ENCODE results near the gene ARL5C.
"Not testable (repeated sequence)": the region's sequence is repeated elsewhere in the genome, so short reads cannot be mapped to it uniquely, and the experiment has no call there.

ARL5C gene

DNA sequence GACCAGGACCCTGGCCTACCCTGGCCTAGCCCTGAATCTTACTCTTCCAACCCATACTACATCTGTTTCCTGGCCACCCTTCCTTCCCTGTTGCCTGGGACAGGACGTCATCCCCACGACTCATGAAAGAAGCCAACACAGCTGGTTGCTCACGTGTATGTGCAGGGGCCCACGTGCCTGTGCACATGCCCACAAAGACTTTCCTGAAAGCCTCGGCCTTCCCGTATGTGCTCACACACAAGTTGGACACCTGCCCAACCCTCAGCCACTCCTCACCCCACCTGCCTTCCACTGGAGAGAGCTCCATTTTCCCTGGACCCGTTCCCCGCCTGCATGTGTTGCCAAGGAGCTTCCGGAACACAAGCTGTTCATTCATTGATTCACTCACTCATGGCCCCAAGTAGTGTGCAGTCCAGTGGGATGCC is 21.5 kb downstream of the ARL5C start:
- DNase-seq (ENCODE audit: extremely low read depth in 1 of 2, low read depth in 1 of 2) = no peak

- no peak for DNase-seq (ENCODE audit: extremely low read depth in 1 of 2, low read depth in 1 of 2)
These were observed 22.3 kb downstream of the ARL5C start for GRCh38 chr17:39143552-39144093.

GRCh38 chr17:39141915-39142664 is 23.9 kb downstream of the ARL5C start:
- no peak for DNase-seq (ENCODE audit: extremely low read depth in 1 of 2, low read depth in 1 of 2)

GRCh38 chr17:39141294-39141693 is 24.7 kb downstream of the ARL5C start:
- DNase-seq (ENCODE audit: extremely low read depth in 1 of 2, low read depth in 1 of 2) = no peak

- DNase-seq (ENCODE audit: extremely low read depth in 1 of 2, low read depth in 1 of 2) = no peak
These were observed 26.4 kb downstream of the ARL5C start for GRCh38 chr17:39139561-39139960.

- DNase-seq (ENCODE audit: extremely low read depth in 1 of 2, low read depth in 1 of 2) = no peak
These were observed 26.8 kb downstream of the ARL5C start for GRCh38 chr17:39139161-39139511.

DNA sequence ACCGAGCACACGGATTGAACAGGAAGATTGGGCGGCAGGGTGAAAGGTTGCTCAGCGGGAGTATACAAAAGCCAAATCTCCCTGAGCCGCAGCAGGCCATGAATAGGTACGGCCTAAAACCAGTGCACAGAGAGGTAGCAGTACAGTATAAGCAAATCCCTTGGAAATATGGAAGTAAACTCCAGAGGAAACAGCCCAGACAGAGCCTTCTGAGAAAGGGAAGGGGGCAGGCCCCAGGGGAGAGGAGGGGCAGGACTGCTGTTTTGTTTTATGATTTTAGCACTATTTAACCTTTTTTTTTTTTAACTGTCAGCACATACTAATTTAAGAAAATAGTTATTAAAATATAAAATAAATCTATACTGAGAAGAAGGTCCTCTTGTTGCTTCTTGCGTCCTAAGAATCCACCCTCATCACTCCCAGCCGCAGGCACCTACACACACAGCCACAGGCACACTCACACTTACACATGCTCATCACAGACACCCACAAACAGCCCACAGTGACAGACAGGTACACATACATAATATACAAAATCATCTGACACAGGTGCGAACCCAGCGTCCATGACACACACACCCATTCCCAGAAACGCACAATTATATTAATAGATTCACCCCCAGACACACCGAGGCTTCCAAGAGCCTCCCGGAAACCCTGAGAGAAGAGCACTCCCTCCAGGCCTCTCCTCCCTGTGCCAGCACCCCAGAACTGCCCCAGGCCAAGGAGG is 27.4 kb downstream of the ARL5C start:
- DNase-seq (ENCODE audit: extremely low read depth in 1 of 2, low read depth in 1 of 2) = no peak

- DNase-seq (ENCODE audit: extremely low read depth in 1 of 2, low read depth in 1 of 2) = no peak
These were observed 31.1 kb downstream of the ARL5C start for GRCh38 chr17:39134878-39135277.

DNA sequence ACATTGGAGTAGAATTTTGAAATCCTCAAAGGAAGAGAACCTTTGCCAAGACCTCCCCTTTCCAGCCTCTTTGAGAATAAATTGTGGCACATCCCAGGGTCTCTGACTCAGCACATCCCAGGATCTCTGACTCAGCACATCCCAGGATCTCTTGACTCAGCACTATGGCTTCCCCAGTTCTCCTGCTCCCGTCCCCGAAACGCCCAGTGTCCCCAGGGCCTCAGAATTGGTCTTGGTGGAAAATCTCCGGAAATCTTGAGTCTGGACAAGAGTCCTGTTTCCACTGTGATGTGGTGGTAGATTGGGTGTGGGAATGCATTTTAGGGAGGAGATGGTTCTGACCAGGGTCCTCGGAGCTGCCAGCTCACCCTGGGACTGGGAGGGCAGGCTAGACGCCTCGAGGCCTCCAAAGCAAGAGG is 33.8 kb downstream of the ARL5C start:
- no peak for DNase-seq (ENCODE audit: extremely low read depth in 1 of 2, low read depth in 1 of 2)

DNA sequence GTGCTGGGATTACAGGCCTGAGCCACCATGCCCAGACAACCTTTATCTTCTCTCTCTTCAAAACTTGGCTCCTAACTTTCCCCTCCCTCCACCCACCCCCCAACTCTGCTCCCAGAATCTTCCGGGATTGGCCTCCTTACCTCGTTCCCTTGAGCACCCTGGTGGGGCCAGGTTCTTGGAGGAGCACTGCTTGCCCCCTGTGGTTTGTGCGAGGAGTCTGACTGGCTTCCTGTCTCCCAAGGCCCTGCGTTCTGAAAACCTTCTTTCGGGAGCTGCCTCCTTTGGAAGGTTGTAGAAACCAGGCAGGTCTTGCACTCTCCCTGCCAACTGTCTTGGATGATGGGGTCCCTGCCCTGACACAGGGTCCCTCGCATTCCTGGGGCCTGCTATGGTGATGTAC is 34.3 kb downstream of the ARL5C start:
- no peak for DNase-seq (ENCODE audit: extremely low read depth in 1 of 2, low read depth in 1 of 2)

GRCh38 chr17:39130205-39130604 is 35.8 kb downstream of the ARL5C start:
- no peak for DNase-seq (ENCODE audit: extremely low read depth in 1 of 2, low read depth in 1 of 2)

GRCh38 chr17:39129544-39129943 is 36.4 kb downstream of the ARL5C start:
- DNase-seq (ENCODE audit: extremely low read depth in 1 of 2, low read depth in 1 of 2) = not testable (repeated sequence)

DNA sequence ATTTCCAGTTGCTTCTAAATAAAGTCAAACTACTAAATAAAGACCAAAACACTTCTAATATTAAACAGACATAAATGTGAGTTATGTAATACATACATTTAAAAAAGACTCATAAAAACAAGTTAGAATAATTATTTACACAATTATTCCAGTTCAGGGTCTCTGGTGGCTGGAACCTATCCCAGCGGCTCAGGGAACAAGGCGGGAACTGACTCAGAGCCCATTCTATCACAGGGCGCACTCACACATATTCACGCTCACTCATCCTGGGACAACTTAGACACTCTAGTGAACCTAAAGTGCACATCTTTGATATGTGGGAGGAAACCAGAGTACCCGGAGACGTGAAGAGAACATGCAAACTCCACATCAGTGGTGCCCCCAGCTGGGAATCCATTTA is 39.5 kb downstream of the ARL5C start:
- DNase-seq (ENCODE audit: extremely low read depth in 1 of 2, low read depth in 1 of 2) = no peak

GRCh38 chr17:39125143-39125875 is 40.7 kb downstream of the ARL5C start:
- no peak for DNase-seq (ENCODE audit: extremely low read depth in 1 of 2, low read depth in 1 of 2)

GRCh38 chr17:39123627-39124026 is 42.3 kb downstream of the ARL5C start:
- no peak for DNase-seq (ENCODE audit: extremely low read depth in 1 of 2, low read depth in 1 of 2)

GRCh38 chr17:39122991-39123390 is 43.0 kb downstream of the ARL5C start:
- no peak for DNase-seq (ENCODE audit: extremely low read depth in 1 of 2, low read depth in 1 of 2)

GRCh38 chr17:39121919-39122318 is 44.0 kb downstream of the ARL5C start:
- not testable (repeated sequence) for DNase-seq (ENCODE audit: extremely low read depth in 1 of 2, low read depth in 1 of 2)

GRCh38 chr17:39118674-39119419 is 47.1 kb downstream of the ARL5C start:
- DNase-seq (ENCODE audit: extremely low read depth in 1 of 2, low read depth in 1 of 2) = no peak

- DNase-seq (ENCODE audit: extremely low read depth in 1 of 2, low read depth in 1 of 2) = no peak
These were observed 49.7 kb downstream of the ARL5C start for GRCh38 chr17:39116224-39116623.

GRCh38 chr17:39115135-39115534 is 50.8 kb downstream of the ARL5C start:
- no peak for DNase-seq (ENCODE audit: extremely low read depth in 1 of 2, low read depth in 1 of 2)

- no peak for DNase-seq (ENCODE audit: extremely low read depth in 1 of 2, low read depth in 1 of 2)
These were observed 51.2 kb downstream of the ARL5C start for GRCh38 chr17:39114723-39115122.

All from activated CD8-positive, alpha-beta memory T cell treated with anti-CD3 and anti-CD28 coated beads for 1 hour (primary cell).